NCI-H2171 (cell line): ENCODE results near the gene GRN.
"Not testable (repeated sequence)": the region's sequence is repeated elsewhere in the genome, so short reads cannot be mapped to it uniquely, and the experiment has no call there.

Experiments used
- DNase-seq: peaks from one replicate; lab custom pipeline; 2025; lab: John Stamatoyannopoulos, UW

Gene GRN

DNA sequence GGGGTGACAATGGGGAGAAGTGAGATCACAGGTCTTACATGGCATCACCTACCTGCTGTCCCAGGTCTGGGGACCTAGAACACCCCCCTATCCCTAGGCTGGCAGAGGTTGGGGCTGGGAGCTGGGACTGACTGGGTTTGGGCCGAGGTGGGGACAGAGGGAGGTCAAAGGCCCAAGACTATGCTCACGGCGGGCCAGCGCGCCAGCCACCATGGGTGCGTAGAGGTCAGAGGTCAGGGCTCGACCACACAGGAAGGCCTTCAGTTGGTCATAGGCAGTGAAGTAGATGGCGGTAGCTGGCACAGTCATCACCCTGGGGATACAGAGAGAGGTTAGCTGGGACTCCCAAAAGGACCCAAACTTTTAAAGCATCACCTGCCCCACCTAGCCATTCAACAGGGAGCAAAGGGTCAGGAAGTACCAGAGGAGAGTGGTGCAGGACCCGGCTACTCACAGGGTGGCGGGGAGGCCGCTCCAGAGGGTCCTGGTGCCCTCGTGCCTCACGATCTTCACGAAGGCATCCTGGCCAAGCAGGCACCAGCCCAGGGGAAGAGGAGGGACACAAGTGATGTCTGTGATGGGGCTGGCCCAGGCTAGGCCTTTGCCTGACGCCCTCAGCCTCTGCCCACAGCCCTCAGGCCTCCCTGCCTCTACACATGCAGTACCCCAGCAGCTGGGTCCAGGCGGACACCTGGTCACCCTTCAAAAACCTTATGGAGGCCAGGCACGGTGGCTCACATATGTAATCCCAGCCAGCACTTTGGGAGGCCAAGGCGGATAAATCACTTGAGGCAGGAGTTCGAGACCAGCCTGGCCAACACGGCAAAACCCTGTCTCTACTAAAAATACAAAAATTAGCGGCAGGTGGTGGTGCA is 23.6 kb upstream of the GRN start:
- no peak for DNase-seq

DNA sequence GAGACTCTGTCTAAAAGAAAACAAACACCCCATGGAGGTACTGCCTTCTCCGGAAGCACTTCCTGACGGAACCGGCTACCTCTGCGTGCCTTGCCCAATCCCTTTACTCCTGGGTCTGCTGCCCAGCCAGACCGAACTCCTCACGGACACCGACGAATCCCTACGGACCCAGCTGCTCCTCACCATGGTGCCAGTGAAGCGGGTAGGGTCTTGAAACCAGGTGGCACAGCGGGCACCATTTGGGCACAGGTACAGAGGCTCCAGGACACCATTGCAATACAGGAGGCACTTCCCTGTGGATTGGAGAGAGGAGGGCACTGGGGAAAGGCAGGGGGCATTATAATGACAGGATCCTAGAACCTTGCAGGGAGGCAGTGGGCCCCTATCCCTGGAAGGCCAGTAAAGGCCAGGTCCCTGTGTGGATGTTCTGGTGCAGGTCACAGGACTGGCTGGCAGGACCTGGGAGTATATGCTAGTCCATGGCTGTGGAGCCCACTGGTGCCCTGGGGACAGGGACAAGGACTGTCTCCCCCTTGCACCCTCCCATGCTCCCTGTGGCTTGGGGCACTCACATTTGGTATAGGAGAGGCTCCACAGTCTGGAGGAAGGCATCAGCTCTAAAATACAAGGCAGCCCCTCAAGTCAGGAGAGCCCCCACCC is 22.7 kb upstream of the GRN start:
- DNase-seq = no peak

DNA sequence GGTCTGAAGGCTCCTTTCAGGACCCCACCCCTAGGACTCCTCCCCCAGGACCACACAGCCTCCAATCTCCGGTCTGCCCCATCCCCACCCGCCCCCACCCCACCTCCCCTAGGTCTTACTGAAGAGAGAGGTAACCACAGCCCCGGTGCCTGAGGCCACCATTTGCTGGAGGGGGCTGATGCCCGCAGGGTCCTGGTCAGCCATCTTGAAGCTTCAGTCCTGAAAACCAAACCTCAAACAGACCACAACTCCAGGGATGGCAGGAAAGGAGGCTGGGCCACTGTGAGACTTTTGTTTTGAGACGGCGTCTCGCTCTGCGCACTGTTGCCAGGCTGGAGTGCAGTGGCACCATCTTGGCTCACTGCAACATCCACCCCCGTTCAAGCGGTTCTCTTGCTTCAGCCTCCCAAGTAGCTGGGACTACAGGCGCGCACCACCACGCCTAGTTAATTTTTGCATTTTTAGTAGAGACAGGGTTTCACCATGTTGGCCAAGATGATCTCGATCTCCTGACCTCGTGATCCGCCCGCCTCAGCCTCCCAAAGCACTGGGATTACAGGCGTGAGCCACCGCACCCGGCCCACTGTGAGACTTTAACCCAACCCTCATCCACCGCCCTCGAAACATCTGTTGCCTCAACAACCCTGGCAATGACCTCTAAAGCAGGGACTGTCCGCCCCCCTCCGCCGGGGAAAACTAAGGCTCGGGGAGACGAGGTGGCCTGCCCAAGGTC is 21.6 kb upstream of the GRN start:
- no peak for DNase-seq

DNA sequence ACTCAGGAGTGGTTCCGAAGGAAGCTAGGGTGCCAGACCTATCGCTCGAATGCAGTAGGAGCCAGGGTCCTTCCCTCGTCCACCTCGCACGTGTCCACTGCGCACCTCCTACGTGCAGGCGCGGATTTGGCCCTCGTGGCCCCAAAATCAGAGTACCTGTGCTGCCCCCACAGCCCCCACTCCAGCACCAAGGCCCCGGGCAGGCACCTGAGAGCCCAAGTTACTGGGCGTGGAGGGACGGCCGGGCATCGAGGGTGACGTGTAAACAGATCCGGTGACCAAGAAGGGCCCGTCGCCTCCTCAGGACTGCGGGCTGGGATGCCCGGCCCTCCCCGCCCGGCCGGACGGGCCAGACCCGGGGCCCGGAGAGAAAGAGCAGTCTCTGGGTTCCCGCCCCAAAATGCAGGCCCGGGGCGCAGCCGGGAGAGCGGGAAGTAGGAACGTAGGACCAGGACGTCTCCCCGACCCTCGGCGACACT is 21.0 kb upstream of the GRN start:
- DNase-seq = no peak

DNA sequence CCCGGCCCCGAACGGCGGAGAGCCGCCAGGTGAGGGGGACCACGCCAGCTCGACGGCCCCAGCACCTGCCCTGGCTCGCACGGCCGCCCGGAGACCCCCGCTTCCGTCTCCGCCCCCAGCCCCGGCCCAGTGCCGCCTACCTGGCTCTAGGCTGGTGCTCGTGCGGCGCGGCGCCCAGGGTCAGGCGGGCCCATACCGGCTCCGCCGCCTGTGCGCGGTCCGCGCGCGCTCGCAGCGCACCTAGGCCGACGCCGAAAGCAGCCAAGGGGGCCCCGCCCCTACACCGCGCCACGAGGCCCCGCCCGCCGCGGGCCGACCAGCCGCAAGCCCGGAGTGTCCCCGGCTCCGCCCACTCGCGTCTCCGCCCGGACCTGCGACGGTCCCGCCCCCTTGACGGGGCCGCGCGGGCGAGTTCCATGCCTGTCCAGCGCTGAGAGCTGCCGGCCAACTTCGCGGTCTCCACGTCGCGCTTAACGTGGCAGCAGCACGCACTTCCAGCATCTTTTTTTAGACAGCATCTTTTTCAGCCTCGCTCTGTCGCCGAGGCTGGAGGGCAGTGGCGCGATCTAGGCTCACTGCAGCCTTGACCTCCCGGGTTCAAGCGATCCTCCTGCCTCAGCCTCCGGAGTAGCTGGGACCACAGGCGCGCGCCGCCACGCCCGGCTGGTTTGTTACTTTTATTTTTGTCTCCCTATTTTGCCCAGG is 20.4 kb upstream of the GRN start, which contains the start of gene SLC25A39:
SLC25A39 (minus strand) TSS at position 253 of the 705 bp plus-strand sequence. CDS start 1,261 bp downstream, outside the sequence.
- peak; percentile 89 for DNase-seq

DNA sequence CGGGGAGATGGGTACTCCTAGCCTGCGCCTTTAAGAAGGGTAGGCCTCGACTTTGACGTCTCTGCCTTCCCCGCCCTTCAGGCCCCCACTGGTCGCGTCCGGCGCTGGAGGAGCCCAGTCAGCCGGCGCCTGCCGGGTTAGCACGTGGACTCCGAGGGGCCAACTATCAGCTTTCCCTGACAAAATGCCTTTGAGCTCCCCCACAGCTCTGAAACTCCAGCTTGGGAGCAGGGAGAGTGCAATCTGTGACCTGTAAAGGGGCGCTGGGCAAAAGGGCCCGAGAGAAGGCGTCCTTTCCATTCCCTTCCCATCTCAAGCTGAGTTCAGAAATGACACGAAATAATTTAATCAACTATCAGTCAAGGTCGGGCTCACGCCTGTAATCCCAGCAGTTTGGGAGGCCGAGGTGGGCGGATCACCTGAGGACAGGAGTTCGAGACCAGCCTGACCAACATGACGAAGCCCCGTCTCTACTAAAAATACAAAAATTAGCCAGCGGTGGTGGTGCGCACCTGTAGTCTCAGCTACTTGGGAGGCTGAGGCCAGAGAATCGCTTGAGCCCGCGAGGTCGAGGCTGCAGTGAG is 18.1 kb upstream of the GRN start:
- peak; percentile 90 for DNase-seq

DNA sequence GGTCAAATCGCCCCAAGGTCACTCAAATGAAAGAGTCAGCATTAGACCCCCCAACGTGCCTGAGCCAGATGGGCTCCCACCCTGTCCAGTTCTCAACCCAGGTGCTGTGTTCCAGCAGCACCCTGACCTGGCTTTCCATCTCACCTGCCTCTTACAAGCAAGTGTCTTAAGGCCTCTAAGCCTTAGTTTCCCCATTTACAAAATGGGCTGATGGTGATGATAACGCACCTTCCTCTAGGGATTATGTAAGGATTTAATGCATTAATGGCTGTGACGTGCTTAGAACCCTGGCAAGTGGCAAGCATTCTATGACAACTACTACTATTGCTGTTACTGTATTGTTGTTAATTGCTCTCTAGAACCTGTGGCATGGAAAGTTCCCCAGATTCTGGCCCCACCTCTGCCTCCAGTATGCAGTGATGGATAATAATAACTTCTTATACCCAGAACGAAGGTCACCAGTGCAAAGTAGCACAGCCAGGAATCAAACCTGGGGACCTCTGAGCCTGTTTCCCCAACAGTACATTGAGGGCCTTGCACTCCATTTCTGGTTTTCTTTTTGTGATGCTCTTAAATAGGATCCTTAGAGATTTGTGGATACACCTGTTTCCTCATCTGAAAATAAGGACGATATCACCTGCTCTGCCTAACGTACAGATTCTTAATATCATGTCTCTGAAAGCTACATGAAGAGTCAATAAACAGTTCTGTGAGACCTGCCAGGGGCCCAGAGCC is 17.2 kb upstream of the GRN start:
- DNase-seq = no peak

DNA sequence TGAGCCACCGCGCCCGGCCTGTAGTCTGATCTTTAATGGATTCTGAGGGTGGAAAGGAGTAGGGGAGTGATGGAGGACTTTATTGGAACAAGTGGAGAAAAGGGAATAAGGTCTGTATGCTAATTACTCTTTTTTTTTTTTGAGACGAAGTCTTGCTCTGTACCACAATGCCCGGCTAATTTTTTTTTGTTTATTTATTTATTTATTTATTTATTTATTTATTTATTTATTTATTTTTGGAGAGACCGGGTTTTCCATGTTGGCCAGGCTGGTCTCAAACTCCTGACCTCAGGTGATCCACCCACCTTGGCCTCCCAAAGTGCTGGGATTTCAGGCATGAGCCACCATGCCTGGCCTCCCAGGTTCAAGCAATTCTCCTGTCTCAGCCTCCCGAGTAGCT is 15.6 kb upstream of the GRN start:
- DNase-seq = not testable (repeated sequence)

DNA sequence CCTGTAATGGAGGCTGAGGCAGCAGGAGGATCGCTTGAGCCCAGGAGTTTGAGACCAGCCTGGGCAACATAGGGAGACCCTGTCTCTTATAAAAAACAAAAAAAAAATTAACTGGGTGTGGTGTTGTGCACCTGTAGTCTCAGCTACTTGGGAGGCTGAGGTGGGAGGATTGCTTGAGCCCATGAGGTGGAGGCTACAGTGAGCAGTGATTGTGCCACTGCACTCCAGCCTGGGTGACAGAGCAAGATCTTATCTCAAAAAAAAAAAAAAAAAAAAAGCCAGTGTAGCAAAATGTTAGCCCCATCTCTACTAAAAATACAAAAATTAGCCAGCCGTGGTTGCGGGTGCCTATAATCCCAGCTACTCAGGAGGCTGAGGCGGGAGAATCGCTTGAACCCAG is 14.8 kb upstream of the GRN start:
- not testable (repeated sequence) for DNase-seq

DNA sequence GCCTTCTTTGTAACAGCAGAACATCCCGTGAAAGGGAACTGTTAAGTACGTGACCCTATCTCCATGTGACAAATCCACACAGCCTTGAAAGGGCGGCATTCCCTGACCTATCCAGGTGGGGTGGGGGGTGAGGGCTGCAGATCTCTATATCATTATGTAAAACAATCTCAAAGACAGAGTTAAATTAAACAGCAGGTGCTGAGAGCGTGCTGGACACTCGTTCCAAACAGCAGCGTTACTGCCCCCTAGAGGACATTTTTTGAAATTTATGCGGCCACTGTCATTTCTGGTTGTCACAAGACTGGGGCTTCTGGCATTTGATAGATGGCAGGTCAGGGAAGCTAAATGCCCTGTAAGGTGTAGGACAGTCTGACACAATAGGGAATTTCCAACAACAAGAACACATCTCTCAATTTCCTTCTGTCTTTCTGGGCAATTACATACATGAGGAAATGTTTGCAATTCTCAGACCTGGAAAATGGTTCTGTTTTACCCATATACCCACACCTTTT is 13.8 kb upstream of the GRN start:
- peak; percentile 28 for DNase-seq

DNA sequence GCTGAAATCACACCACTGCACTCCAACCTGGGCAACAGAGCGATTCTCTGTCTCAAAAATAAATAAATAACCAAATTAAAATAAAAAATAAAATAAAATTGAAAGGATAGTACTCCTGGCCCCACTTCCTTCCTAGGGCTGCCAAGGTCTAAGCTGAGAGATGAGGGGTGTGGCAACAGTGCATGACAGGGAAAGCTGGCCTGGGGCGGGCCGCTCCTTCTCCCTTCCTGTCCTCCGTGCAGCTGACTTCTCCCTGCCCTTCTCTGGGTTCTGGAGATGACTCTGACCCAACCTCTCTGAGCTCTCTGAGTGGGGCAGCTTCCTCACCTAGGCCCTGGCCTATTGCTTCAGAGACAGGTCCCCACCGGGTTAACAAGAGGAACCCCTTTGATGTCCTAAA is 11.7 kb upstream of the GRN start:
- DNase-seq = no peak

DNA sequence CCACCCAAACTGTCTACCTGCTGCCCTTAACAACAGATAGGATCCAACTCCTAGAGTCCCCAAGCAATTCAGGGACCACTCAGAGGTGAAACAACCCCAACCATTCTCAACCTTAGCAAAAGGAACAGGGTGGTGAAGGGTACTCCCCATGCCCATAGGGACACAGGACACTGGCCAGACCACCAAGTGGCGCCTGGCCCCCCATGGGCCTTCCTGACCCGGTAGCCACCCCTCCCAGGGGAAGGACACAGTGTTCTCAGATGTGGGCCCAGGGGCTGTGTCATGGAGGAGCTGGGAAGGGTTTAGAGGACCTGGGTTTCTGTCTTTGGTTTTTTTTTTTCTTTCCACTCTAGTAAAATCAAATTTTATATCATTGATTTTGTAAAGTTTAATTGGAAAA is 10.8 kb upstream of the GRN start:
- DNase-seq = no peak

DNA sequence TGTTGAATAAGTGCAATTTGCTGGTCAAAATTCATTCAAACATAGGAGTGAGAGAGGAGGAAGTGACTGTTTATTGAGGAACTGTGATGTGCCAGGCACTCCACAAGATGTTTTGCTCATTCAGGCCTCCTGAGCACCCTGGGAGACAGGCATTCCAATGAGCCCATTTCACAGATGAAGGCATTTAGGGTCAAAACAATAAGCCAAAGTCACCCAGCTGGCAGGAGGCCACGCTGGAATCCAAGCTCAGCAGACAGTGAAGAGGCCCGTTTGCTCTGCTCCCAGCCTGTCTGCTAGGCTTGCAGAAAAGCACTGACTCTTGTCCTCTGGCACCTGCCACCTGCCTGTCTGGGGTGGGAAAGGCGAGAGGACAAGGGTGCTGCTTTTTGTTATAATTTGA is 10.4 kb upstream of the GRN start:
- no peak for DNase-seq

DNA sequence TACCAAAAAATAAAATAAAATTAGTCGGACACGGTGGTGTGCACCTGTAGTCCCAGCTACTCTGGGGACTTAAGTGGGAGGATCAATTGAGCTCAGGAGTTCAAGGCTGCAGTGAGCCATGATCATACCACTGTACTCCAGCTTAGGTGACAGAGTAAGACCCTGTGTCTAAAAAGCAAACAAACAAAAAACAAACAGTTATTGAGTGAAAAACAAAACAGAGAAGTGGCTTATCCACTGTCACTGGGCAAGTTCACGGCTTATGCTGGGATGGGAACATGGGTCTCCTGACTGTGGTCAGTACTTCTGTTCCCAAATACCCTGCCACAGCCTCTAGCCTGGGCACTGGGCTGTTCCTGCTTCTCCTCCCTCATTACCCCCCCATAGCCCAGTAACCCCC is 9.5 kb upstream of the GRN start:
- DNase-seq = no peak

DNA sequence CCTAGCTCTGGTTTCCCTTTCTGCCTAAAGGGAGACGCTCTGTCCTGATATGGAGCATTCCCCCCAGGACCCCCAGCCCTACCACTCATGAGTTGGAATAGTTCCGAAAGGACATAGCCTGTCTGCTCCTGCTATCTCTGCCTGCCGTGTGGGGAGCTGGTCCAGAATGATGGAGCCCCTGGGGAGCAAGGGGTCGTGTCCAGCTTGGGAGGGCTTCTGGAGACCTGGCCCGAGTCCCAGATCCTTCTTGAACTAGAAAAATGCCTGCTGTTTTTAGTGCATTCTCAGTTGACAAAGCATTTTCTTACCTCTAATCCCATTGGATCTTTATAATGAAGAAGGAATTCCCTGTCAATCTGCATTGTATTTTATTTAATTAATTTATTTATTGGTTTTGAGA is 9.1 kb upstream of the GRN start:
- no peak for DNase-seq

DNA sequence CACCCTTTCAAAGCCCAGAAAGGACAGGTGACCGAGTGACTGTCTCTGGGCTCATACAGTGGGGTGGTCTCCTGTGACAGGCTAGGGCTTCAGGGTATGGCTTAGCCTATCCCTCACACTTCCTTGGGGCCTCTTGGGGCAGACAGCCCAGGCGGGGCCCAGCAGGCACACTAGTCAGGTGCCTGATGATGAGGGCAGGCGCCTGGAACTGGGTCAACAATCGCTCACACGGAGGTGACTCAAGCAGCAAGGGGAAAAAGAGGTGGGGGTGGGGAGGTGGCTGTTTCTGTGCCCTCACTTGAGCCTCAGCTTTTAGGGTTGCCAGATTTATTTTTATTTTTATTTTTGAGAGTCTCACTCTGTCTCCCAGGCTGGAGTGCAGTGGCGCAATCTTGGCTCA is 6.4 kb upstream of the GRN start:
- DNase-seq = no peak

DNA sequence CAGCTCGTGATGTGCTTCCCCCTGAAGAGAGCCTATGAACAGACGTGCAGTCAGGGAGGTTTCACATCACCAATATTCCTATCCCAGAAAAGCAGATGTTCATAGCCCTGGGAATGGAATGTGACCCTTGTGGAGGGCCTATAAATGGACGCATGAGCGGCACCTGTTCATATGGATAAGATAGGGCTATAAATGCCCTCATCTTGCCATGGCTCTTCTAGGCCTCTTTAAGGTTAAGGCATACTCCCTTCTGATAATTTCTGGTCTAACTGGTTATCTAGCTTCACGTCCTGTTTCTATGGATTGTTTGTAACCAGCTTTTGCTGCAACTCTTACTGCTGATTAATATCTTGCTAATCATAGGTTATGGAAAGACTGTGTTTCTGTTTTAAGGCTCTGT is 4.5 kb upstream of the GRN start:
- not testable (repeated sequence) for DNase-seq

DNA sequence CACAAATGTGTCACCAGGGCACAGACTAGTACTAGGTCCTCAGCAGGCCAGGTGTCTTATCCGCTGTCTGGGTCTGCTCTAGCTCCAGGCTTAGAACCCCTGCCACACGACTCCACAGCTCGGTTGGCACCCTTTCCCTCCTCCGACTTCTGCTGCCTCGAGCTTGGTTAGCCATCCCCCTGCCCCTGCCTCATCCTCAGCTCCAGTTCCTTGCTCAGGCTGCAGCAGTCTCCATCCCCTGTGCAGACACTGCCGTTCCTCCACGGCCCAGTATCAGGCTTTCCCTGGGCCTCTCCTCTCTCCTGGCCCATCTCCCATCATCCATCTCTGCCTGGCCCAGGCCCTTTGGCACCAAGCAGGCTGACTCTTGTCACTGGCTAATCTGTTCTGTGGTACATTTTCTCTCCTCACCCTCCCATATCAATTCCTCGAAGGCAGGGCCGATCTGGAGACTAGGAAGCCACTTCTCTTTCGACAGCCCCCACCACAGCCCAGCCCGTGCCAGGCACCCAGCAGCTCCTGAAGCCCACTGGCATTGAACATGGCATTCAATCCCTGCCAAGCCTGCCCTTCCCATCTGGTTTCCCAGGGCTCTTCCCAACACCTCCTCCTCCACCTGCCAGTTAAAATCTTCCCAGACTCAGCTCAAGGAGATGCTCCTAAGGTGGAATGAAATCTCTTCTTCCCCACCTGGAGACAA is 1.4 kb upstream of the GRN start:
- DNase-seq = no peak

DNA sequence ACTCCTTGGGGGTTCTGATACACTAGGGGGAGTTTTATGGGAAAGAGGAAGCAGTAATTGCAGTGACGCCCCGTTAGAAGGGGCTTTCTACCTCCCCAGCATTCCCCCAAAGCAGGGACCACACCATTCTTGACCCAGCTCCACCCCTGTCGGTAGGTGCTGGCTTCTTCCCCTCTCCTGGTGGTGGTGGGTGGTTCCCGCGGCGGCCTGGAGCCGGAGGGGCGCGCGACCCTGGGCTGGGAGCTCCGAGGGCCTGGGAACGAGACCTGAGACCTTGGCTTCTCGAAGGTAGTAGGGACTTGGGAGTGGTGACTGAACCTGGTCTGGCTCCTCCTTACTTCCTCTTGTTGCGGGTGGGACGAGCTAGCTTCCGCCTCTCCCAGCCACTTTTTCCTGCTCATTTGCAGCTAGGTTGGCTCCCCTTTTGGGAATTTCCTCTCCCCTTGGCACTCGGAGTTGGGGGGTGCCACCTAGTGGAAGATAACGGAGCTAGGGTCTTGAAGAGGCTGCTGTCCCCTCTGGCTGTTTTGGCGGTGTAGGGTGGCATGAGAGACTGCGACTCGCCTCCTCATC is 438 bp downstream of the GRN start:
- DNase-seq = peak; percentile 69
